Common myeloid progenitor, CD34-positive (primary cell): ENCODE measurements around the gene OR13C8.

Experiments used
- CTCF ChIA-PET: fragments of 350-600 bp; sonication (Branson Sonifier 250); formaldehyde crosslinking; loops from one replicate; lab custom pipeline; 2021; ENCODE audit warnings: antibody characterized with exemption; lab: Charles Lee
- POLR2A ChIA-PET: fragments of 350-600 bp; sonication (Branson Sonifier 250); formaldehyde crosslinking; loops from one replicate; lab custom pipeline; 2021; ENCODE audit warnings: antibody characterized with exemption; lab: Charles Lee
- DNase-seq, 3 donors: peaks; one replicate each; pipeline versions ENCODE4 v3.0.0 to v3.0.0-alpha.2; 2013
- H3K27ac ChIP-seq, 2 experiments: 1 replicate in 1 of 2; 2 replicates in 1 of 2; pipeline ENCODE4 v1.7.0; 2013; ENCODE audit warnings: inconsistent platforms in 2 of 2, low read length in 2 of 2, mild to moderate bottlenecking in 2 of 2, low read depth in 1 of 2, moderate library complexity in 1 of 2; ENCODE audit not compliant: severe bottlenecking in 2 of 2, insufficient read depth in 1 of 2, poor library complexity in 1 of 2
- H3K27me3 ChIP-seq, 5 experiments: replicated peaks in 2 of 5; 1 replicate in 3 of 5; 2 replicates in 2 of 5; pipeline versions ENCODE4 v1.6.1 to v1.7.0; 2013; ENCODE audit warnings: low read length in 4 of 5, mild to moderate bottlenecking in 2 of 5, moderate library complexity in 2 of 5, inconsistent platforms in 1 of 5; ENCODE audit not compliant: insufficient read depth in 5 of 5, control insufficient read depth in 4 of 5
- H3K36me3 ChIP-seq, 4 experiments: 1 replicate in 2 of 4; 2 replicates in 2 of 4; pipeline versions ENCODE4 v1.6.1 to v1.7.0; 2013; ENCODE audit warnings: low read length in 3 of 4, control low read depth in 1 of 4, mild to moderate bottlenecking in 1 of 4; ENCODE audit not compliant: control insufficient read depth in 4 of 4, insufficient read depth in 4 of 4
- H3K4me1 ChIP-seq, 4 experiments: 1 replicate in 3 of 4; 2 replicates in 1 of 4; pipeline versions ENCODE4 v1.6.1 to v1.7.1; 2013; ENCODE audit warnings: low read length in 3 of 4, mild to moderate bottlenecking in 3 of 4, control low read depth in 1 of 4, inconsistent platforms in 1 of 4, moderate library complexity in 1 of 4; ENCODE audit not compliant: control insufficient read depth in 4 of 4, insufficient read depth in 4 of 4; ENCODE audit errors: control extremely low read depth in 1 of 4
- H3K4me3 ChIP-seq, 7 experiments: 1 replicate in 4 of 7; 2 replicates in 3 of 7; pipeline versions ENCODE4 v1.5.1 to v1.7.0; 2013; ENCODE audit warnings: mild to moderate bottlenecking in 7 of 7, low read length in 6 of 7, moderate library complexity in 6 of 7, inconsistent platforms in 2 of 7, low read depth in 2 of 7, control low read depth in 1 of 7; ENCODE audit not compliant: insufficient read depth in 4 of 7, control insufficient read depth in 1 of 7; ENCODE audit errors: extremely low read depth in 1 of 7
- H3K9me3 ChIP-seq, 5 experiments: 1 replicate in 4 of 5; 2 replicates in 1 of 5; pipeline versions ENCODE4 v1.6.1 to v1.7.1; 2013; ENCODE audit warnings: low read length in 4 of 5, mild to moderate bottlenecking in 2 of 5, inconsistent platforms in 1 of 5, low read depth in 1 of 5, moderate library complexity in 1 of 5; ENCODE audit not compliant: control insufficient read depth in 4 of 5, insufficient read depth in 2 of 5; ENCODE audit errors: control extremely low read depth in 1 of 5
- WGBS: methylation state at CpG from one replicate; pipeline ENCODE4 v1.1.5; 2013; ENCODE audit not compliant: insufficient coverage; 5-methylcytosine and 5-hydroxymethylcytosine counted together

The OR13C8 gene

GRCh38 chr9:104555521-104555920 lies 13.4 kb upstream of the OR13C8 start:
- Histone ChIP-seq H3K27me3 (no peaks in the 10 kb centered on the region), H3K9me3 (peaks cover 0 to 2% (median 0%) of the 10 kb centered on the region in 5 experiments), H3K27ac (no peak overlapping the region), H3K36me3 (no peaks in the 10 kb centered on the region), H3K4me1 (no peaks in the 10 kb centered on the region), H3K4me3 (no peak overlapping the region)
- no peak for DNase-seq
- ChIA-PET POLR2A (no interaction called here), CTCF (no interaction called here)
- WGBS: no CpG with 5 or more reads among the region's 1 CpG

- H3K27ac ChIP-seq: no peak overlapping the region
- 96% methylated on average over 6 of the region's 8 CpGs for WGBS
- H3K36me3 ChIP-seq: no peaks in the 10 kb centered on the region
- peaks cover 0 to 2% (median 0%) of the 10 kb centered on the region in 5 experiments for H3K9me3 ChIP-seq
- CTCF ChIA-PET: no interaction called here
- DNase-seq: no peak
- H3K27me3 ChIP-seq: no peaks in the 10 kb centered on the region
- H3K4me3 ChIP-seq: no peak overlapping the region
- no peaks in the 10 kb centered on the region for H3K4me1 ChIP-seq
- POLR2A ChIA-PET: no interaction called here
These were observed 11.9 kb upstream of the OR13C8 start for GRCh38 chr9:104556830-104557634.

- H3K9me3 ChIP-seq: peaks cover 0 to 1% (median 0%) of the 10 kb centered on the region in 5 experiments
- POLR2A ChIA-PET: no interaction called here
- no peak for DNase-seq
- H3K4me3 ChIP-seq: no peak overlapping the region
- H3K27me3 ChIP-seq: no peaks in the 10 kb centered on the region
- WGBS: 57% methylated on average over 1 of the region's 1 CpG
- no peaks in the 10 kb centered on the region for H3K4me1 ChIP-seq
- CTCF ChIA-PET: no interaction called here
- H3K36me3 ChIP-seq: no peaks in the 10 kb centered on the region
- H3K27ac ChIP-seq: no peak overlapping the region
These were observed 4.6 kb upstream of the OR13C8 start for GRCh38 chr9:104564358-104564757.

- CTCF ChIA-PET: no interaction called here
- H3K27ac ChIP-seq: no peak overlapping the region
- no peak overlapping the region for H3K4me3 ChIP-seq
- no peak for DNase-seq
- no peaks in the 10 kb centered on the region for H3K36me3 ChIP-seq
- peaks cover 0 to 9% (median 2%) of the 10 kb centered on the region in 5 experiments for H3K9me3 ChIP-seq
- no peaks in the 10 kb centered on the region for H3K4me1 ChIP-seq
- H3K27me3 ChIP-seq: no peaks in the 10 kb centered on the region
- no CpG with 5 or more reads among the region's 1 CpG for WGBS
- POLR2A ChIA-PET: interaction anchor here (0.7 kb wide), 1 partner anchor 110 kb away, joined by 3 read pairs; no protein-coding TSS in a partner anchor
These were observed 3.6 kb downstream of the OR13C8 start for GRCh38 chr9:104572612-104573011.

GRCh38 chr9:104575456-104575855 lies 6.5 kb downstream of the OR13C8 start:
- no peak for DNase-seq
- CTCF ChIA-PET: no interaction called here
- no peak overlapping the region for H3K27ac ChIP-seq
- H3K4me1 ChIP-seq: no peaks in the 10 kb centered on the region
- WGBS: 40% methylated on average over 1 of the region's 2 CpGs
- POLR2A ChIA-PET: no interaction called here
- peaks cover 0 to 5% (median 2%) of the 10 kb centered on the region in 5 experiments for H3K9me3 ChIP-seq
- no peaks in the 10 kb centered on the region for H3K36me3 ChIP-seq
- no peaks in the 10 kb centered on the region for H3K27me3 ChIP-seq
- H3K4me3 ChIP-seq: no peak overlapping the region

GRCh38 chr9:104577263-104577662 lies 8.3 kb downstream of the OR13C8 start:
- ChIA-PET CTCF (no interaction called here), POLR2A (no interaction called here)
- no peaks in the 10 kb centered on the region for H3K36me3 ChIP-seq
- no peak overlapping the region for H3K4me3 ChIP-seq
- H3K9me3 ChIP-seq: no peaks in the 10 kb centered on the region
- 95% methylated on average over 2 of the region's 5 CpGs for WGBS
- no peak overlapping the region for H3K27ac ChIP-seq
- H3K27me3 ChIP-seq: no peaks in the 10 kb centered on the region
- no peaks in the 10 kb centered on the region for H3K4me1 ChIP-seq
- no peak for DNase-seq

- DNase-seq: no peak
- H3K9me3 ChIP-seq: no peaks in the 10 kb centered on the region
- H3K27me3 ChIP-seq: no peaks in the 10 kb centered on the region
- no peaks in the 10 kb centered on the region for H3K4me1 ChIP-seq
- POLR2A ChIA-PET: no interaction called here
- no CpG with 5 or more reads among the region's 1 CpG for WGBS
- H3K36me3 ChIP-seq: no peaks in the 10 kb centered on the region
- H3K27ac ChIP-seq: no peak overlapping the region
- CTCF ChIA-PET: no interaction called here
- H3K4me3 ChIP-seq: no peak overlapping the region
These were observed 11.6 kb downstream of the OR13C8 start for GRCh38 chr9:104580562-104580961.
